ENCODE results near the gene SERTAD2.

SERTAD2 gene

GRCh38 chr2:64622443-64623241 is 31.1 kb downstream of the SERTAD2 start:
- Histone ChIP-seq H3K14ac (ENCODE audit: low read length) (no peak overlapping the region), H3K27me3 (ENCODE audit: insufficient read depth, low read length) (no peaks in the 10 kb centered on the region)
- WGBS (ENCODE audit: extremely low coverage, insufficient coverage, insufficient read length): no CpG with 5 or more reads among the region's 13 CpGs

GRCh38 chr2:64620661-64621060 is 33.1 kb downstream of the SERTAD2 start:
- Histone ChIP-seq H4K91ac (ENCODE audit: low read depth, low read length) (no peak overlapping the region), H3K36me3 (ENCODE audit: control insufficient read depth in 1 of 2, insufficient read depth in 2 of 2, low read length in 2 of 2) (no peaks in the 10 kb centered on the region), H3K23ac (ENCODE audit: low read length) (no peak overlapping the region), H3K18ac (ENCODE audit: low read length) (no peak overlapping the region), H3K4me2 (ENCODE audit: low read length) (no peak overlapping the region), H4K8ac (ENCODE audit: low read depth, low read length) (no peak overlapping the region), H3K27me3 (ENCODE audit: insufficient read depth, low read length) (no peaks in the 10 kb centered on the region), H2AFZ (ENCODE audit: insufficient read depth, low read length, poor library complexity) (no peak overlapping the region), H3K79me1 (ENCODE audit: low read length) (no peaks in the 10 kb centered on the region), H4K12ac (ENCODE audit: low read depth, low read length) (no peak overlapping the region), H2AK5ac (ENCODE audit: low read length) (no peak overlapping the region), H3K27ac (ENCODE audit: low read depth, low read length) (no peak overlapping the region), H2BK12ac (ENCODE audit: low read length) (no peak overlapping the region), H3K4me3 (ENCODE audit: low read depth, low read length) (no peak overlapping the region), H3K4me1 (ENCODE audit: control insufficient read depth in 1 of 2, insufficient read depth in 2 of 2, low read length in 2 of 2) (peaks cover 0 to 5% of the 10 kb centered on the region in 2 experiments), H3K14ac (ENCODE audit: low read length) (no peak overlapping the region), H3K9ac (ENCODE audit: low read length) (no peak overlapping the region), H3K79me2 (ENCODE audit: control insufficient read depth, insufficient read depth, low read length, poor library complexity) (no peaks in the 10 kb centered on the region), H2BK120ac (ENCODE audit: insufficient read depth, low read length, poor library complexity) (no peak overlapping the region), H3K4ac (ENCODE audit: low read depth, low read length) (no peak overlapping the region), H3K9me3 (ENCODE audit: insufficient read depth, low read depth, low read length) (no peaks in the 10 kb centered on the region), H2BK5ac (ENCODE audit: low read depth, low read length, poor library complexity) (no peak overlapping the region)
- WGBS (ENCODE audit: extremely low coverage, insufficient coverage, insufficient read length): no CpG with 5 or more reads among the region's 4 CpGs
- no peak for DNase-seq

More at GRCh38 chr2:64622443-64623241, 31.1 kb downstream of the SERTAD2 start:
- no peaks in the 10 kb centered on the region for H3K79me2 ChIP-seq (ENCODE audit: control insufficient read depth, insufficient read depth, low read length, poor library complexity)
- H2BK12ac ChIP-seq (ENCODE audit: low read length): no peak overlapping the region
- H4K8ac ChIP-seq (ENCODE audit: low read depth, low read length): no peak overlapping the region
- no peak overlapping the region for H3K4ac ChIP-seq (ENCODE audit: low read depth, low read length)
- H3K9ac ChIP-seq (ENCODE audit: low read length): no peak overlapping the region
- H3K4me1 ChIP-seq (ENCODE audit: control insufficient read depth in 1 of 2, insufficient read depth in 2 of 2, low read length in 2 of 2): no peaks in the 10 kb centered on the region
- no peak overlapping the region for H3K27ac ChIP-seq (ENCODE audit: low read depth, low read length)
- no peak overlapping the region for H3K4me2 ChIP-seq (ENCODE audit: low read length)
- H3K18ac ChIP-seq (ENCODE audit: low read length): no peak overlapping the region
- no peak overlapping the region for H2AK5ac ChIP-seq (ENCODE audit: low read length)
- no peaks in the 10 kb centered on the region for H3K79me1 ChIP-seq (ENCODE audit: low read length)
- DNase-seq: no peak
- no peak overlapping the region for H2BK5ac ChIP-seq (ENCODE audit: low read depth, low read length, poor library complexity)
- H3K4me3 ChIP-seq (ENCODE audit: low read depth, low read length): no peak overlapping the region
- H2AFZ ChIP-seq (ENCODE audit: insufficient read depth, low read length, poor library complexity): no peak overlapping the region
- H3K23ac ChIP-seq (ENCODE audit: low read length): no peak overlapping the region
- H4K12ac ChIP-seq (ENCODE audit: low read depth, low read length): no peak overlapping the region
- no peaks in the 10 kb centered on the region for H3K9me3 ChIP-seq (ENCODE audit: insufficient read depth, low read depth, low read length)
- H3K36me3 ChIP-seq (ENCODE audit: control insufficient read depth in 1 of 2, insufficient read depth in 2 of 2, low read length in 2 of 2): no peaks in the 10 kb centered on the region
- H2BK120ac ChIP-seq (ENCODE audit: insufficient read depth, low read length, poor library complexity): no peak overlapping the region
- no peak overlapping the region for H4K91ac ChIP-seq (ENCODE audit: low read depth, low read length)

- no peak overlapping the region for H4K91ac ChIP-seq (ENCODE audit: low read depth, low read length)
- H3K9me3 ChIP-seq (ENCODE audit: insufficient read depth, low read depth, low read length): no peaks in the 10 kb centered on the region
- H2AFZ ChIP-seq (ENCODE audit: insufficient read depth, low read length, poor library complexity): no peak overlapping the region
- H3K4ac ChIP-seq (ENCODE audit: low read depth, low read length): no peak overlapping the region
- no peak overlapping the region for H3K4me2 ChIP-seq (ENCODE audit: low read length)
- H4K12ac ChIP-seq (ENCODE audit: low read depth, low read length): no peak overlapping the region
- H3K79me1 ChIP-seq (ENCODE audit: low read length): no peaks in the 10 kb centered on the region
- H2AK5ac ChIP-seq (ENCODE audit: low read length): no peak overlapping the region
- DNase-seq: no peak
- no peak overlapping the region for H2BK12ac ChIP-seq (ENCODE audit: low read length)
- H3K4me3 ChIP-seq (ENCODE audit: low read depth, low read length): no peak overlapping the region
- no peak overlapping the region for H2BK5ac ChIP-seq (ENCODE audit: low read depth, low read length, poor library complexity)
- H3K4me1 ChIP-seq (ENCODE audit: control insufficient read depth in 1 of 2, insufficient read depth in 2 of 2, low read length in 2 of 2): peaks cover 0 to 5% of the 10 kb centered on the region in 2 experiments
- H3K79me2 ChIP-seq (ENCODE audit: control insufficient read depth, insufficient read depth, low read length, poor library complexity): no peaks in the 10 kb centered on the region
- H3K36me3 ChIP-seq (ENCODE audit: control insufficient read depth in 1 of 2, insufficient read depth in 2 of 2, low read length in 2 of 2): no peaks in the 10 kb centered on the region
- H4K8ac ChIP-seq (ENCODE audit: low read depth, low read length): no peak overlapping the region
- no peak overlapping the region for H3K9ac ChIP-seq (ENCODE audit: low read length)
- H3K27ac ChIP-seq (ENCODE audit: low read depth, low read length): no peak overlapping the region
- no peak overlapping the region for H3K14ac ChIP-seq (ENCODE audit: low read length)
- no CpG with 5 or more reads among the region's 6 CpGs for WGBS (ENCODE audit: extremely low coverage, insufficient coverage, insufficient read length)
- no peak overlapping the region for H3K23ac ChIP-seq (ENCODE audit: low read length)
- H3K27me3 ChIP-seq (ENCODE audit: insufficient read depth, low read length): no peaks in the 10 kb centered on the region
- H2BK120ac ChIP-seq (ENCODE audit: insufficient read depth, low read length, poor library complexity): no peak overlapping the region
- H3K18ac ChIP-seq (ENCODE audit: low read length): no peak overlapping the region
Observed at GRCh38 chr2:64617631-64618151, 36.0 kb downstream of the SERTAD2 start.

GRCh38 chr2:64615844-64616536 is 37.7 kb downstream of the SERTAD2 start:
- Histone ChIP-seq H3K36me3 (ENCODE audit: control insufficient read depth in 1 of 2, insufficient read depth in 2 of 2, low read length in 2 of 2) (no peaks in the 10 kb centered on the region), H3K4me2 (ENCODE audit: low read length) (no peak overlapping the region), H3K4me3 (ENCODE audit: low read depth, low read length) (no peak overlapping the region), H3K4me1 (ENCODE audit: control insufficient read depth in 1 of 2, insufficient read depth in 2 of 2, low read length in 2 of 2) (peaks cover 0 to 5% of the 10 kb centered on the region in 2 experiments), H2AK5ac (ENCODE audit: low read length) (no peak overlapping the region), H2AFZ (ENCODE audit: insufficient read depth, low read length, poor library complexity) (no peak overlapping the region), H3K9me3 (ENCODE audit: insufficient read depth, low read depth, low read length) (no peaks in the 10 kb centered on the region), H3K18ac (ENCODE audit: low read length) (no peak overlapping the region), H2BK12ac (ENCODE audit: low read length) (no peak overlapping the region), H2BK120ac (ENCODE audit: insufficient read depth, low read length, poor library complexity) (no peak overlapping the region), H2BK5ac (ENCODE audit: low read depth, low read length, poor library complexity) (no peak overlapping the region), H3K4ac (ENCODE audit: low read depth, low read length) (no peak overlapping the region), H3K27ac (ENCODE audit: low read depth, low read length) (no peak overlapping the region), H3K27me3 (ENCODE audit: insufficient read depth, low read length) (no peaks in the 10 kb centered on the region), H4K91ac (ENCODE audit: low read depth, low read length) (no peak overlapping the region), H3K23ac (ENCODE audit: low read length) (no peak overlapping the region), H3K9ac (ENCODE audit: low read length) (no peak overlapping the region), H3K79me1 (ENCODE audit: low read length) (no peaks in the 10 kb centered on the region), H3K14ac (ENCODE audit: low read length) (no peak overlapping the region), H4K8ac (ENCODE audit: low read depth, low read length) (no peak overlapping the region), H4K12ac (ENCODE audit: low read depth, low read length) (no peak overlapping the region), H3K79me2 (ENCODE audit: control insufficient read depth, insufficient read depth, low read length, poor library complexity) (no peaks in the 10 kb centered on the region)
- DNase-seq: no peak
- no CpG with 5 or more reads among the region's 7 CpGs for WGBS (ENCODE audit: extremely low coverage, insufficient coverage, insufficient read length)

Measured in trophoblast cell (in vitro differentiated cells and primary cell).